Effector memory CD4-positive, alpha-beta T cell (primary cell): ENCODE results near the gene ATP7A.

Experiments
- DNase-seq, 3 donors: peaks; one replicate each; pipeline ENCODE4 v3.0.0-alpha.2; 2020
- H3K27ac ChIP-seq: 2 replicates; pipeline ENCODE4 v1.7.0; 2013; ENCODE audit warnings: mild to moderate bottlenecking, low read length, moderate library complexity; ENCODE audit not compliant: insufficient read depth, poor library complexity, severe bottlenecking
- H3K27me3 ChIP-seq: replicated peaks from 2 replicates; pipeline ENCODE4 v1.7.0; 2013; ENCODE audit warnings: mild to moderate bottlenecking, low read length; ENCODE audit not compliant: insufficient read depth, control insufficient read depth, poor library complexity, severe bottlenecking
- H3K36me3 ChIP-seq: 2 replicates; pipeline ENCODE4 v1.7.0; 2013; ENCODE audit warnings: mild to moderate bottlenecking, low read length, moderate library complexity; ENCODE audit not compliant: control insufficient read depth, insufficient read depth
- H3K4me1 ChIP-seq: 2 replicates; pipeline ENCODE4 v1.7.0; 2013; ENCODE audit warnings: low read length, mild to moderate bottlenecking; ENCODE audit not compliant: control insufficient read depth, insufficient read depth, poor library complexity, severe bottlenecking
- H3K4me3 ChIP-seq: 2 replicates; pipeline ENCODE4 v1.7.0; 2013; ENCODE audit warnings: low read length, low read depth, mild to moderate bottlenecking; ENCODE audit not compliant: insufficient read depth, poor library complexity, severe bottlenecking
- H3K9me3 ChIP-seq: 2 replicates; pipeline ENCODE4 v1.7.0; 2013; ENCODE audit warnings: mild to moderate bottlenecking, low read length, moderate library complexity; ENCODE audit not compliant: control insufficient read depth

Gene ATP7A

DNA sequence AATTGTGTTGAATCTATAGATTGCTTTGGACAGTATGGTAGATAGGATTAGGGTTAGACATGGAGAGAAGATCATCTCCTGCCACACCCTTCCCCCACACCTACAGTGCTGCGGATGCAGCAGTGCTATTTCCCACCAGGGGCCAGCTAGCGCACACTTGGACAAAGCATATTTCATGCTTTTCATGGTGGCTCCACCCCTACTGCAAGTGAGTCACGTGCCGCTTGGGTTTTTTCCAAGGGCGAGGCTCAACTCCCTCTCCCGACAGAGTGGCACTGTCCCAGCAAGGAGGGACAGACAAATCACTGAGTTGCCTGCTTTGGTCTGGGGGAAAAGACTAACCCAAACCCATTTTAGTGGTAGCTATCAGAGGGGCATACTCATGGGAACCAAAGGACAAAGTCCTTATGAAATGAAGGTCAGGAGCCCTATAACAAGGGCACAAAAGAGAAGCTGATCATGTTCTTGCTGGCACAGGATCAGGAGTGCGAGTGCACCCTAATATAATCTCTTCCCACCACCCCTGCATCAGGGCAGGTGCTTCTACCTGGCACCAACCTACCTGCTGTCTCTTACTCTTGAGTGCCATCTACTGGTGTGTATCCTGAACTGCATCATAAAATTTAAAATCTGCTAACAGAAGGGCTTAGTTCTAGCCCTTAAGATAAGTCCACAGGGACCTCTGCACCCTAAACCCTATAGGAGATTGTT is 114.0 kb downstream of the ATP7A start:
- Histone ChIP-seq H3K27me3 (no peaks in the 10 kb centered on the region), H3K9me3 (no peaks in the 10 kb centered on the region), H3K4me1 (no peaks in the 10 kb centered on the region), H3K36me3 (no peaks in the 10 kb centered on the region), H3K27ac (no peak overlapping the region), H3K4me3 (no peak overlapping the region)
- peak in 2 of 3 donors; percentile 0 to 3 for DNase-seq

- no peak for DNase-seq
- Histone ChIP-seq H3K27me3 (no peaks in the 10 kb centered on the region), H3K27ac (no peak overlapping the region), H3K4me1 (no peaks in the 10 kb centered on the region), H3K9me3 (no peaks in the 10 kb centered on the region), H3K4me3 (no peak overlapping the region), H3K36me3 (no peaks in the 10 kb centered on the region)
Observed at GRCh38 chrX:78027798-78028197, 117.3 kb downstream of the ATP7A start.

GRCh38 chrX:78029663-78030062 is 119.2 kb downstream of the ATP7A start:
- H3K36me3 ChIP-seq: no peaks in the 10 kb centered on the region
- H3K27ac ChIP-seq: no peak overlapping the region
- H3K4me3 ChIP-seq: no peak overlapping the region
- no peak for DNase-seq
- no peaks in the 10 kb centered on the region for H3K27me3 ChIP-seq
- H3K9me3 ChIP-seq: no peaks in the 10 kb centered on the region
- no peaks in the 10 kb centered on the region for H3K4me1 ChIP-seq

DNA sequence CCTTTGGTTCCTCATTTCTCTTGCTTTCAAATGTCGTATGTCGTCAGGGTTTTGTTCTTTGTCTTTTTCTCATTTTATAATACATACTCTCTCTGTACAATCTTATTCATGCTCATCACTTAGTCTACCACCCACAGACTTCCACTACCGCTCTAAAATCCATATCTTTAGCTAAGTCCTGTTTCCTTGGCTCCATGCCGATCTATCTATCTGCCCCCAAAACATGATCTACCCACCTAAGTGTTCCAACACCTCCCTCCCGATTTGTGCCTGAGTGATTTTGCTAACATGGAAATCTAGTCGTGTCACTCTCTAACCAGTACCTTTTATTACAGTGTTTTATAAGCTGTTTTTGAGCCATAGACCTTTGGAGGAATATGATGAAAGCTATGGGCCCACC is 124.6 kb downstream of the ATP7A start:
- Histone ChIP-seq H3K36me3 (no peaks in the 10 kb centered on the region), H3K27me3 (no peaks in the 10 kb centered on the region), H3K4me1 (no peaks in the 10 kb centered on the region), H3K4me3 (no peak overlapping the region), H3K27ac (no peak overlapping the region), H3K9me3 (no peaks in the 10 kb centered on the region)
- no peak for DNase-seq

- H3K36me3 ChIP-seq: no peaks in the 10 kb centered on the region
- no peak overlapping the region for H3K4me3 ChIP-seq
- no peaks in the 10 kb centered on the region for H3K9me3 ChIP-seq
- H3K27me3 ChIP-seq: no peaks in the 10 kb centered on the region
- H3K27ac ChIP-seq: no peak overlapping the region
- DNase-seq: no peak
- H3K4me1 ChIP-seq: no peaks in the 10 kb centered on the region
Observed at GRCh38 chrX:78037881-78038280, 127.4 kb downstream of the ATP7A start.

DNA sequence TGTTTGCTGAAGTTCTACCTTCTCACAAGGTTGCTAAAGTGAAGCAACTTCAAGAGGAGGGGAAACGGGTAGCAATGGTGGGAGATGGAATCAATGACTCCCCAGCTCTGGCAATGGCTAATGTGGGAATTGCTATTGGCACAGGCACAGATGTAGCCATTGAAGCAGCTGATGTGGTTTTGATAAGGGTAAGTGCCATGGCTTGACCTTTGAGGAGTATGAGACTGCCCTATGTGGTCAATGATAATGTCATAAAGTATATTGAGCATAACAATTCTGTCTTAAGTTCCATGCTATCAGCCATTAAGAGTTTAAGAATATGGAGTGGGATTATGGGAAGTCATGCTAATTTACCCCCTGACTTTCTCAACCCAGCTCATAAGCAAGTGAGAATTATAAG is 132.1 kb downstream of the ATP7A start:
- no peak overlapping the region for H3K27ac ChIP-seq
- H3K4me1 ChIP-seq: no peaks in the 10 kb centered on the region
- no peak overlapping the region for H3K4me3 ChIP-seq
- H3K36me3 ChIP-seq: peaks cover 4% of the 10 kb centered on the region
- H3K27me3 ChIP-seq: no peaks in the 10 kb centered on the region
- no peaks in the 10 kb centered on the region for H3K9me3 ChIP-seq
- no peak for DNase-seq

GRCh38 chrX:78046362-78046761 is 135.9 kb downstream of the ATP7A start:
- DNase-seq: no peak
- H3K27ac ChIP-seq: no peak overlapping the region
- no peaks in the 10 kb centered on the region for H3K4me1 ChIP-seq
- H3K36me3 ChIP-seq: peaks cover 4% of the 10 kb centered on the region
- H3K4me3 ChIP-seq: no peak overlapping the region
- H3K9me3 ChIP-seq: no peaks in the 10 kb centered on the region
- no peaks in the 10 kb centered on the region for H3K27me3 ChIP-seq

- H3K4me1 ChIP-seq: no peaks in the 10 kb centered on the region
- H3K36me3 ChIP-seq: peaks cover 4% of the 10 kb centered on the region
- DNase-seq: no peak
- H3K27ac ChIP-seq: no peak overlapping the region
- H3K27me3 ChIP-seq: no peaks in the 10 kb centered on the region
- H3K4me3 ChIP-seq: no peak overlapping the region
- H3K9me3 ChIP-seq: no peaks in the 10 kb centered on the region
Observed at GRCh38 chrX:78048052-78048451, 137.6 kb downstream of the ATP7A start.

DNA sequence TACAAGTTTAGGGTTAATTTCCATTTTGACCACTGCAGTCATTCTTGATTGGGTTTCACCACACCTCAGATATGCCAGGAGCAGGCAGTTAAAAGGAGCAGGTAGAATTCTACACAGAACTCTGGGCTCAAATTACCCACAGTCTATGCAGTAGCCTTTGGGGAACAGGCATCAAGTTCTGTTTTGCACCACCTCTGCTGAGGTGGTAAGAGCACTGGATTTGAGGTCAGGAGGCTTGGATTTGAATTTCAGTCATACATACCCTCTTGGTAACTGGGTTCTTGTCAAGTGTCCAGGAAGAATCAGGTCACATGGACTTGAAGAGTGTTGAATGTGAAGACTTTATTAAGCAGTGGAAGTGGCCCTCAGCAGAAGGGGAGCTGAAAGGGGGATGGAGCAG is 153.2 kb downstream of the ATP7A start:
- Histone ChIP-seq H3K27me3 (no peaks in the 10 kb centered on the region), H3K9me3 (no peaks in the 10 kb centered on the region), H3K27ac (no peak overlapping the region), H3K4me1 (no peaks in the 10 kb centered on the region), H3K36me3 (no peaks in the 10 kb centered on the region), H3K4me3 (no peak overlapping the region)
- DNase-seq: no peak

GRCh38 chrX:78064152-78064551 is 153.7 kb downstream of the ATP7A start:
- H3K36me3 ChIP-seq: no peaks in the 10 kb centered on the region
- H3K27ac ChIP-seq: no peak overlapping the region
- DNase-seq: no peak
- H3K4me1 ChIP-seq: no peaks in the 10 kb centered on the region
- H3K4me3 ChIP-seq: no peak overlapping the region
- H3K27me3 ChIP-seq: no peaks in the 10 kb centered on the region
- H3K9me3 ChIP-seq: no peaks in the 10 kb centered on the region
